ENCODE data around the gene GRB10. TPM values are rescaled to one million over a fixed set of nuclear protein-coding genes. Genes with fewer than 3 reads are reported as not detected.
A peak's percentile ranks its signal among the peaks of the same experiment; 100 is the strongest.

GRB10 gene
- total RNA-seq, 3 donors from 2014 or later: 56.8 to 71.1 (median 61.2) TPM

- Histone ChIP-seq H3K4me3 (no peak overlapping the region), H3K4me1 (peaks cover 0 to 17% of the 10 kb centered on the region in 2 donors), H3K9me3 (no peaks in the 10 kb centered on the region), H3K27ac (peak overlapping the region; percentile 67 to 69), H3K27me3 (no peaks in the 10 kb centered on the region), H3K36me3 (no peaks in the 10 kb centered on the region)
- DNase-seq (ENCODE audit: low spot score in 2 of 2): no peak
- intact Hi-C loops (cut with DNase I; ENCODE audit: low total_unique reads): no loop called here
- TF ChIP-seq POLR2A (IDR thresholded peaks at IDR 0.05): no peak
- TF ChIP-seq POLR2AphosphoS5 (IDR thresholded peaks at IDR 0.05): no peak
- no peak for TF ChIP-seq CTCF (IDR thresholded peaks at IDR 0.05)
Measured at GRCh38 chr7:50667338-50667737, 115.4 kb downstream of the GRB10 start.

GRCh38 chr7:50666124-50666496 is 116.6 kb downstream of the GRB10 start:
- H3K4me1 ChIP-seq: peaks cover 0 to 17% of the 10 kb centered on the region in 2 donors
- no peaks in the 10 kb centered on the region for H3K27me3 ChIP-seq
- intact Hi-C loops (cut with DNase I; ENCODE audit: low total_unique reads): no loop called here
- H3K4me3 ChIP-seq: no peak overlapping the region
- no peaks in the 10 kb centered on the region for H3K36me3 ChIP-seq
- DNase-seq (ENCODE audit: low spot score in 2 of 2): no peak
- no peak overlapping the region for H3K27ac ChIP-seq
- H3K9me3 ChIP-seq: no peaks in the 10 kb centered on the region
- no peak for TF ChIP-seq CTCF (IDR thresholded peaks at IDR 0.05)
- TF ChIP-seq POLR2A (IDR thresholded peaks at IDR 0.05): no peak
- no peak for TF ChIP-seq POLR2AphosphoS5 (IDR thresholded peaks at IDR 0.05)

- TF ChIP-seq POLR2AphosphoS5 (IDR thresholded peaks at IDR 0.05) (no peak), POLR2A (IDR thresholded peaks at IDR 0.05) (no peak), CTCF (IDR thresholded peaks at IDR 0.05) (no peak)
- H3K9me3 ChIP-seq: no peaks in the 10 kb centered on the region
- no peak for DNase-seq (ENCODE audit: low spot score in 2 of 2)
- H3K4me3 ChIP-seq: no peak overlapping the region
- peaks cover 0 to 17% of the 10 kb centered on the region in 2 donors for H3K4me1 ChIP-seq
- no peaks in the 10 kb centered on the region for H3K27me3 ChIP-seq
- no peaks in the 10 kb centered on the region for H3K36me3 ChIP-seq
- intact Hi-C loops (cut with DNase I; ENCODE audit: low total_unique reads): no loop called here
- H3K27ac ChIP-seq: no peak overlapping the region
Measured at GRCh38 chr7:50665403-50666123, 117.1 kb downstream of the GRB10 start.

- TF ChIP-seq CTCF (IDR thresholded peaks at IDR 0.05) (no peak), POLR2A (IDR thresholded peaks at IDR 0.05) (no peak), POLR2AphosphoS5 (IDR thresholded peaks at IDR 0.05) (no peak)
- Histone ChIP-seq H3K36me3 (no peaks in the 10 kb centered on the region), H3K4me1 (peaks cover 0 to 17% of the 10 kb centered on the region in 2 donors), H3K27ac (no peak overlapping the region), H3K27me3 (no peaks in the 10 kb centered on the region), H3K9me3 (no peaks in the 10 kb centered on the region), H3K4me3 (no peak overlapping the region)
- intact Hi-C loops (cut with DNase I; ENCODE audit: low total_unique reads): no loop called here
- no peak for DNase-seq (ENCODE audit: low spot score in 2 of 2)
Measured at GRCh38 chr7:50664937-50665336, 117.8 kb downstream of the GRB10 start.

- intact Hi-C loops (cut with DNase I; ENCODE audit: low total_unique reads): no loop called here
- H3K9me3 ChIP-seq: no peaks in the 10 kb centered on the region
- H3K36me3 ChIP-seq: no peaks in the 10 kb centered on the region
- peak overlapping the region in 1 of 3 donors; percentile 9 for H3K4me3 ChIP-seq
- TF ChIP-seq POLR2A (IDR thresholded peaks at IDR 0.05) (no peak), POLR2AphosphoS5 (IDR thresholded peaks at IDR 0.05) (no peak), CTCF (IDR thresholded peaks at IDR 0.05) (no peak)
- peak overlapping the region; percentile 67 to 75 for H3K27ac ChIP-seq
- peaks cover 0 to 17% of the 10 kb centered on the region in 2 donors for H3K4me1 ChIP-seq
- H3K27me3 ChIP-seq: no peaks in the 10 kb centered on the region
- DNase-seq (ENCODE audit: low spot score in 2 of 2): no peak
Measured at GRCh38 chr7:50664461-50664922, 118.2 kb downstream of the GRB10 start.

Measured in breast epithelium (tissue), 4 donors.